Right renal cortex interstitium (tissue), 3 donors: ENCODE measurements around the gene TNK1. TPM values are rescaled to one million over a fixed set of nuclear protein-coding genes. Genes with fewer than 3 reads are reported as not detected.

Source experiments
- DNase-seq, 3 donors: peaks; one replicate each; pipeline ENCODE4 v3.0.0-alpha.2; 2013; ENCODE audit warnings: low read depth in 3 of 3, low spot score in 2 of 3
- polyA plus RNA-seq, 3 donors: library from polyadenylated mRNA; unstranded; fragments of 120-200 nt; gene quantifications; one replicate each; pipeline ENCODE4 v1.2.1, GENCODE V29; 2013; ENCODE audit not compliant: insufficient read length in 3 of 3

TNK1 gene
- polyA plus RNA-seq, 3 donors, result 4.4 to 5.2 (median 4.8) TPM

- no peak for DNase-seq
Observed at GRCh38 chr17:7408252-7408727, 27.4 kb downstream of the TNK1 start.

DNA sequence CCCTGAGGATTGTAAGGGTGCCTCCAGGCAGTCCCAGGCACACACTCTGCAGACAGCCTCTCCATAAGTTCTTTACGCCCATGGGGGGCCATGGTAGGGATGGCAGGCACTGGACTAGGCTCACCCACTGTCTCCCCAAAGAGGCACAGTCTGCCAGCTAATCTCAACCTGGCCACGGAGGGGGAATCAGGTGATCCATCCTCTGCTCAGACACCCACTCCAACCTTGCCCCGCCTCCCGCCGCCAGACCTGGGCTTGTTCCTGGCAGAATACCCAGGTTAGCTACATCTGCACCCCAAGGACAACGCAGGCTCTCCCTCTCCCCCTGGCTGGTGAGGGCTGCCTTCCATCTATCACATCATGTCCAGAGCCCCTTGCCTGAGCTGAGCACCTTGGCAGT, 28.0 kb downstream of the TNK1 start:
- no peak for DNase-seq

DNA sequence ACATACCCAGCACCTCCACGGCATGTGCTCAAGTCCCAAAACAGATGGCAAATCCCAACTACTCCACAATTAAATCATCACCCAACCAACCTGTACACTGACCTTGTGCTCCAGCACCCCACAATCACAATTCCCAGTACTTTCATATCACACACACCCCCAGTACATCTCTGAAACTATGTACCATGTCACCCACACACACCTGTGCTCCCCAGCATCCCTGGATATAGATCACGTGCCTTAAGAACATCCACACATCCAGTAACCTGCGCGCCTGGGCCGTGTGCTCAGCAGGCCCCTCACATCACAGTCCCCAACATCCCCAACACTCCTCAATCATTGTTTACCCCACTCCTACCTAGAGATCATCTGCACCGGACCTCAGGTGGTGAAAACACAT, 28.8 kb downstream of the TNK1 start:
- DNase-seq, result no peak

DNA sequence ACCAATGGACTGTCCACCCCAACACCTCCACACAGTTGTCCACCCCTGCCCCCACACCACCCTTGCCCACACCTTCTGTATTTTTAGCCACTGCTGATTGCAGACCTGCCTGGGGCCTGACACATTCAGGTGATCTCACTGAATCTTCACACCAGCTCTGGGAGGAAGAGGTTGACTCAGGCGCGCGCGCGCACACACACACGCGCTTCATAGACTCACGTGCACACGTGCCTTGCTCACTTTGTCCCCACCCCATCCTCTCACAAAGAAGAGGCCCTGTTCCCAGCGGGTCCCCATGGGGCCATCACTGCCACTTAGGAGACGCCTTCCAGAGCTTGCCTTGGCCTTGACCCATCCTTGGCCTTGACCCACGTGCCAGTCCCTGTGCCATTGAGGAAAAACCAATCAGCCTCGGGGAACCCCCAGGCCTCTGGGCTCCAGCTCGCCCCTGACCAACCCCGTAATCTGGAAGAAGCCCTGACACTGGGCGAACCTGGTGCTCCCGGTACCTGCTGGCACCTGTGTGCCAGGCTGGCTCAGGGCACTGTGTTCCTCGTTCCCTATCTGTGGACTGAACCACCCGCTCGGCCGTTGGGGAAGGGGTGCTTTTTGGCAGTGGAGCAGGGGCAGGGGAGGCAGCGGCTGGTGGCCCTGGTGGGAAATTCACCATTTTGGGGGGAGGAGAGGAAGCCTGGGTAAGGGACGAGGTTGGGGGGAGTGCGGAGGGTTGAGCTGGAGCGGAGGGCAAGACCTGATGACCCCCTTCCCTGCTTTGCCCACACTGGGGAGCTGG, 29.9 kb downstream of the TNK1 start:
- no peak for DNase-seq

DNA sequence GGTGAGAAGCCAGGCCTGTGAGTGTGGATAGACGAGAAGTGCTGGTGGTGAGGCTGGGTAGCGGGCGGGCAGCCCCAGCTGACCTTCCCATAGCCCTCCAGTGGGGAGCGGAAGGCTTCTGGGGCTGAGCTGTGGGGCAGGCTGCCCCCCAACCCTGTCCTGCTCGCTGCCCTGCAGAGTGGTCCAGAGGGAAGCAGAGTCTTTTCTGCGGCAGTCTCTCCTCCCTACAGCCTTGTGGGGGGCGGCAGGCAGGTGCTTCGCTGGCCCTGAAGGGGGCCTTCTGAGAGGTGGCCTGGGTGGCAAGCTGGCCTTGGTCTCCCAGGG, 30.5 kb downstream of the TNK1 start:
- DNase-seq, result no peak

GRCh38 chr17:7413346-7413985, 32.6 kb downstream of the TNK1 start:
- DNase-seq, result no peak

DNA sequence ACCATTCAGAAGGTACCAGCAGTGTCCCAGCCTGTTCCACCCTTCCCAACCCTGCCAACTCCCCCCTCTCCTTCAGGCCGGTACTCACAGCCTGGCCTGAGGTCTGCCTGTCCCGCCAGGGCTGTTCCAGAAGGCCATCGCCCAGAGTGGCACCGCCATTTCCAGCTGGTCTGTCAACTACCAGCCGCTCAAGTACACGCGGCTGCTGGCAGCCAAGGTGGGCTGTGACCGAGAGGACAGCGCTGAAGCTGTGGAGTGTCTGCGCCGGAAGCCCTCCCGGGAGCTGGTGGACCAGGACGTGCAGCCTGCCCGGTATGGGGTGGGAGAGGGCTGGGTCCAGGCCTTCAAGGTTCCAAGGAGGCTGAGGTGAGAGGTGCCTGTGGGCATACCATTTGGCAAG, 33.9 kb downstream of the TNK1 start:
- DNase-seq, result no peak

DNA sequence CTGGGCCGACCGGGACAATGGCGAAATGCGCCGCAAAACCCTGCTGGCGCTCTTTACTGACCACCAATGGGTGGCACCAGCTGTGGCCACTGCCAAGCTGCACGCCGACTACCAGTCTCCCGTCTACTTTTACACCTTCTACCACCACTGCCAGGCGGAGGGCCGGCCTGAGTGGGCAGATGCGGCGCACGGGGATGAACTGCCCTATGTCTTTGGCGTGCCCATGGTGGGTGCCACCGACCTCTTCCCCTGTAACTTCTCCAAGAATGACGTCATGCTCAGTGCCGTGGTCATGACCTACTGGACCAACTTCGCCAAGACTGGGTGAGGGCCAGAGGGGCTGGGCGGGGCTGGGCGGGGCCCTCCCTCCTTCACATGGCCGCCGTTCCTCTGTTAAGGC, 34.9 kb downstream of the TNK1 start:
- no peak for DNase-seq

- no peak for DNase-seq
Observed at GRCh38 chr17:7416323-7416722, 35.4 kb downstream of the TNK1 start.

GRCh38 chr17:7417056-7417655, 36.3 kb downstream of the TNK1 start:
- DNase-seq, result no peak

DNA sequence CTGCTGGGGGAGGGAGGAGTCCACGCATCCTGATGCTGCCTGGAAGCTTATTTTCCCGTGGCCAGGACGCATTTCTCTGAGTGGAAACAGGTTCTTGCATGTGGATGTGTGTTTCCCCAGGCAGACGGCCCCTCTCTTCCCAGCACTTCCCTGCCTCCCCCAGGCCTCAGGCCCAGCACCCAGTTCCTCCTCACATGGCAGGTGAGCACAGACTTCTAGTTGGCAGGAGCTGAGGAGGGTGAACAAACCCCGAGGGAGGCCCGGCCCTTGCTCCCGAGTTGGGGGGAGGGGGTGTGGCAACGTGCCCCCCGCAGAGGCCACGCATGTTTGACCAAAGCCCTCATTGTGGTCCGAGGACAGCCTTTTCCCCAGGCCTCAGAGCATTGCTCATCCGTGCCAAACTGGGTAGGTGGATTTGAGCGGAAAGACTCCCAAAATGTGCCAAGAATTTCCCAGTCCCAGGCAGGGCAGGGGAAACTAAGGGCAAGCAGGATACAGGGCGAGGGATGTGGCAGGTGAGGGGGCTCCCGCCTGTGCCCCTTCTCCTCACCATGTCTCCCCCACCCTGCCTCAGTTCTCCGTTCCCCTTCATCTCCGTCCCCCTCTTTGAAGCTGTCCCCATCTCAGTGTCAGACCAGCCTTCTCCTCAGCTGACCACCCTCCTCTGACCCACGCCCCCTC, 37.7 kb downstream of the TNK1 start:
- DNase-seq, result no peak

GRCh38 chr17:7419819-7420610, 39.1 kb downstream of the TNK1 start, which contains the start of gene SPEM1:
Gene SPEM1 (plus strand): TSS chr17:7420324. CDS start chr17:7420385, 61 bp downstream.
- DNase-seq, result no peak

DNA sequence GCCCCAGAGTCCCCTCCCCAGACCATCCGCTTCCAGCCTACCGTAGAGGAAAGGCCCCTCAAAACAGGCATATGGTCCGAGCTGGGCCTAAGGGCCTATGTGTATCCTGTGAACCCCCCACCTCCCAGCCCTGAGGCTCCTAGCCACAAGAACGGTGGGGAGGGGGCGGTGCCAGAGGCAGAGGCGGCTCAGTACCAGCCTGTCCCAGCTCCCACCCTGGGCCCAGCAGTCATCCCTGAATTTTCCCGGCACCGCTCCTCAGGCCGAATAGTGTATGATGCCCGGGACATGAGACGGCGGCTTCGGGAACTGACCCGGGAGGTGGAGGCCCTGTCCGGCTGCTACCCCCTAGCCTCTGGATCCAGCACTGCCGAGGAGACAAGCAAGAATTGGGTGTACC, 40.3 kb downstream of the TNK1 start:
- no peak for DNase-seq

DNA sequence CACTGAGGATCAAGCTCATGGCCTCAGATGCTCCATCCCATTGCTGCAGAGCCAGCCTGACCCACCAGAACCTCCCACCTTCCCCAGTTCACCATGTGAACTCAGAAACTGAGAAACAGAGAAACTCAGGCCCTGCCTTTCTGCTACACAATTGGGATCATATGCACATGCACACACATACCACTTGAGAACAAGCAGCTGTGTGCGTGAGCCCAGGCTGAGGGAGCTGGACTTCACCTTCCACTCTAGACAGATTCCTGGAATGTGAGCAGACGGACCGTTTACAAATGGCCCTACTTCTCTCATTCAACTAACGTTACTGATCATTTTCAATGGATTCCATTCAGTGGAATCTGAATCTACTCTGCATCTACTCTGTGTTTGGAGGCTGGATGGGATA, 42.8 kb downstream of the TNK1 start:
- no peak for DNase-seq

- DNase-seq, result no peak
Observed at GRCh38 chr17:7425316-7425715, 44.4 kb downstream of the TNK1 start, which contains the start of gene SPEM2. Gene SPEM2 (plus strand): TSS chr17:7425616. CDS start chr17:7425689, 73 bp downstream.

DNA sequence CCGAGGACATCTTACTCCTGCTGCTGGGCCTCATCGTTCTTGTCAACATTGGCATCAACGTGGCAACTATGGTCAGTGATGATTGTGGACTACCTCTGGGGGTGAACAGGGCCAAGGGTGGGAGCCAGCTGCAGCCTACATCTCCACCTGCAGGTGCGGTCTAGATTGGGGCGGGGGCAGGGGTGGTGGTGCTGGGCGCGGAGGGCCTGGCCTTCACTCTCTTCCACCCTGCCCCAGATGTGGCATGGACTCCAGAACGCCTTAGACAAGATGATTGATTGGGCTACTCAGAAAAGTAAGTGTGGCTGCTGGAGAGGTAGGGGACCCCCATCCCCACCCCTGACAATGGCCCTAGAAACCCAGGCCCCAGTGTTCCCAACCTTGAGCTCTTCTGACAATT, 44.9 kb downstream of the TNK1 start:
- DNase-seq, result no peak

DNA sequence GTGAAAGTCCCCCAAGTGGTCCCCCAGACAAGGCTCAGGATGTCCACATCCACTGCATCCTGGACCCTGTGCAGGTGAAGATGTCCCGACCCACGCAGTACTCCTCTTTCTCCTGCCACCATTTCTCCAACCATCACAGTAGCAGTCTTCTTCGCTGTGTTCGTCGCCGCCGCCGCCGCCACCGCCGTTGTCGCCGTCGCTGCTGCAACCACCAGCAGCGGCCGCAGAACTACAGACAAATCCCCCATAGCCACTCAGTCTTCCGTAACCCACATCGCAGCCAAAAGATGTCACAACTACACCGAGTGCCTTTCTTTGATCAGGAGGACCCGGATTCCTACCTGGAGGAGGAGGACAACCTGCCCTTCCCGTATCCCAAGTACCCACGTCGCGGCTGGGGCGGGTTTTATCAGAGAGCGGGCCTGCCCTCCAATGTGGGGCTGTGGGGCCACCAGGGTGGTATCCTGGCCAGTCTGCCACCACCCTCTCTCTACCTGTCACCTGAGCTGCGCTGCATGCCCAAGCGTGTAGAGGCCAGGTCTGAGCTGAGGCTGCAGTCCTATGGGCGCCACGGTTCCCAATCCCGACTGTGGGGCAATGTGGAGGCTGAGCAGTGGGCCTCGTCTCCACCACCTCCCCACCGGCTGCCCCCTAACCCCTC, 45.4 kb downstream of the TNK1 start:
- DNase-seq, result no peak

- no peak for DNase-seq
Observed at GRCh38 chr17:7426896-7427489, 46.1 kb downstream of the TNK1 start.

DNA sequence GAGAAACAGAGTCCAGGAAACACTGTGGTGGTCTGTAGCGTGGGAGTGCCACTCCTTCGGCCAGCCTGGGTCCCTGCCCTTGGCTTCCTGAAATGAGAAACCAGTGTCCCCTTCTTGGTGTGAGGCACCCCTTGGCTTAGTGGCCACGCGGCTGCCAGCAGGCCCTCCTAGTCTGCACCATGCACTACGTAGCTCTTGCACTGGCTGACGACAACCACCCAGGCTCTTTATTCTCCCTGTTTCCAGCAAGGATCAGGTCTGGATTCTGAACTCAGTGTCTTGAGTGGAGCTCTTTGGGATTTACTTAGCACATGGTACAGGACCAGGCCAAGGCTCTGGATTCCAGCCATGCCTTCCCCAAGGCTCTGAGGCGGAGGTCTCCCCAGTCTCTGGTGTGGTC, 46.7 kb downstream of the TNK1 start:
- no peak for DNase-seq

- no peak for DNase-seq
Observed at GRCh38 chr17:7428557-7428956, 47.7 kb downstream of the TNK1 start, which contains the start of gene SPEM3. Gene SPEM3 (plus strand): TSS chr17:7428857. CDS start chr17:7428903, 46 bp downstream.
